HepG2 (cell line): Measurements from ENCODE around the gene TCFL5. TPM values are rescaled to one million over a fixed set of nuclear protein-coding genes. Genes with fewer than 3 reads are reported as not detected.

ENCODE experiments used
- CSRNP1 ChIP-seq: sonication (generic); formaldehyde crosslinking; IDR thresholded peaks from 2 replicates; pipeline ENCODE4 v1.8.1; 2023; ENCODE audit warnings: mild to moderate bottlenecking, missing genetic modification reagents
- FOXP1 ChIP-seq, 2 experiments: fragments of 450-650 bp in 1 of 2; IDR thresholded peaks; 2 replicates each; pipeline ENCODE4 v1.6.1; 2017 to 2018; ENCODE audit warnings: antibody characterized with exemption in 1 of 2
- GABPB1 ChIP-seq: IDR thresholded peaks from 2 replicates; pipeline ENCODE4 v1.6.1; 2016; ENCODE audit warnings: mild to moderate bottlenecking, missing genetic modification reagents, moderate library complexity, missing compliant biosample characterization
- HDAC2 ChIP-seq: sonication (generic); formaldehyde crosslinking; IDR thresholded peaks from 2 replicates; pipeline ENCODE4 v1.4.0; 2020; ENCODE audit warnings: missing genetic modification reagents
- HNF1A ChIP-seq, 2 experiments: sonication (generic) in 1 of 2; formaldehyde crosslinking in 1 of 2; IDR thresholded peaks; 2 replicates each; pipeline versions ENCODE4 v1.4.0 to v1.6.1; 2016 to 2020; ENCODE audit warnings: borderline replicate concordance in 1 of 2, low read depth in 1 of 2, mild to moderate bottlenecking in 1 of 2, missing genetic modification reagents in 1 of 2
- HNRNPLL ChIP-seq: fragments of 200-400 bp; formaldehyde crosslinking; IDR thresholded peaks from 2 replicates; pipeline ENCODE4 v1.6.1; 2017; ENCODE audit warnings: mild to moderate bottlenecking, low read depth, low read length; ENCODE audit not compliant: poor library complexity, severe bottlenecking
- IRX3 ChIP-seq: sonication (generic); formaldehyde crosslinking; IDR thresholded peaks from 2 replicates; pipeline ENCODE4 v1.8.1; 2023; ENCODE audit warnings: mild to moderate bottlenecking, low read depth, missing genetic modification reagents, borderline replicate concordance
- JUND ChIP-seq: sonication (generic); formaldehyde crosslinking; IDR thresholded peaks from 2 replicates; pipeline ENCODE4 v1.8.0; 2022; ENCODE audit warnings: mild to moderate bottlenecking, missing genetic modification reagents
- MXD3 ChIP-seq: IDR thresholded peaks from 2 replicates; pipeline ENCODE4 v1.6.1; 2016; ENCODE audit warnings: mild to moderate bottlenecking, missing biosample characterization, missing genetic modification reagents
- MYNN ChIP-seq: sonication (generic); formaldehyde crosslinking; IDR thresholded peaks from 2 replicates; pipeline ENCODE4 v1.4.0; 2020; ENCODE audit warnings: mild to moderate bottlenecking, low read depth, missing genetic modification reagents
- ONECUT2 ChIP-seq: sonication (generic); formaldehyde crosslinking; IDR thresholded peaks from 2 replicates; pipeline ENCODE4 v1.4.0; 2020; ENCODE audit warnings: missing genetic modification reagents
- RNF219 ChIP-seq: sonication (generic); formaldehyde crosslinking; IDR thresholded peaks from 2 replicates; pipeline ENCODE4 v1.5.0; 2020; ENCODE audit warnings: mild to moderate bottlenecking, missing genetic modification reagents
- TERF1 ChIP-seq: sonication (generic); formaldehyde crosslinking; IDR thresholded peaks from 2 replicates; pipeline ENCODE4 v1.8.0; 2022; ENCODE audit warnings: mild to moderate bottlenecking, missing genetic modification reagents, moderate library complexity
- XRCC5 ChIP-seq: fragments of 200-400 bp; formaldehyde crosslinking; optimal IDR thresholded peaks from 2 replicates; pipeline ENCODE3; 2017; ENCODE audit warnings: mild to moderate bottlenecking, low read length
- ZNF230 ChIP-seq: sonication (generic); formaldehyde crosslinking; IDR thresholded peaks from 2 replicates; pipeline ENCODE4 v1.4.0; 2020; ENCODE audit warnings: mild to moderate bottlenecking, missing genetic modification reagents
- ZNF326 ChIP-seq: sonication (generic); formaldehyde crosslinking; IDR thresholded peaks from 2 replicates; pipeline ENCODE4 v1.4.0; 2020; ENCODE audit warnings: missing genetic modification reagents, borderline replicate concordance
- ZNF564 ChIP-seq: sonication (generic); formaldehyde crosslinking; IDR thresholded peaks from 2 replicates; pipeline ENCODE4 v1.8.1; 2023; ENCODE audit warnings: mild to moderate bottlenecking, missing genetic modification reagents
- ZNF768 ChIP-seq: sonication (generic); formaldehyde crosslinking; IDR thresholded peaks from 2 replicates; pipeline ENCODE4 v1.4.0; 2020; ENCODE audit warnings: missing genetic modification reagents
- ZNF891 ChIP-seq: sonication (generic); formaldehyde crosslinking; IDR thresholded peaks from 2 replicates; pipeline ENCODE4 v1.5.0; 2020; ENCODE audit warnings: mild to moderate bottlenecking, missing genetic modification reagents
- polyA plus RNA-seq, 8 experiments: library from polyadenylated mRNA; depleted of rRNA in 3 of 8; stranded (reverse) in 7 of 8; unstranded in 1 of 8; fragments of >200 nt; fragmentation: Illumina TruSeq in 4 of 8; extraction: Trizol in 4 of 8; gene quantifications; 2 replicates each; pipeline versions ENCODE4 v1.2.1 to v1.2.3, GENCODE V29; 2011 to 2016; ENCODE audit warnings: low read depth in 4 of 8, missing spikeins in 1 of 8, mixed read lengths in 1 of 8; ENCODE audit not compliant: insufficient read depth in 1 of 8
- total RNA-seq, 5 experiments: library from RNA; depleted of rRNA; stranded (reverse); fragments of >200 nt; fragmentation: Illumina TruSeq; extraction: Trizol; gene quantifications; 2 replicates each; pipeline ENCODE4 v1.2.3, GENCODE V29; 2016; ENCODE audit warnings: low read depth in 1 of 5

The TCFL5 gene
- total and polyA plus RNA-seq, 2 of the 13 experiments (the other 11 are each of a cell fraction or from before 2014, with no cell fraction given) = 14.8 to 20.0 TPM

GRCh38 chr20:62807444-62808210 lies 54.0 kb downstream of the TCFL5 start (continued):
- TF ChIP-seq RNF219 (no peak), JUND (CRISPR knock-in tag) (no peak), ZNF891 (no peak), ZNF564 (CRISPR knock-in tag) (no peak), HNRNPLL (peak; percentile 42), HNF1A (IDR thresholded peaks at IDR 0.05; ENCODE audit: low read depth) (no peak), HNF1A (CRISPR knock-in tag; IDR thresholded peaks at IDR 0.05; ENCODE audit: borderline replicate concordance) (no peak), CSRNP1 (CRISPR knock-in tag) (no peak), ZNF326 (CRISPR knock-in tag) (no peak), HDAC2 (no peak), GABPB1 (CRISPR knock-in tag) (no peak), TERF1 (CRISPR knock-in tag) (no peak), XRCC5 (no peak), ZNF768 (CRISPR knock-in tag) (no peak), ZNF230 (CRISPR knock-in tag) (no peak), MXD3 (CRISPR knock-in tag) (no peak), FOXP1 (IDR thresholded peaks at IDR 0.05) (no peak), FOXP1 (CRISPR knock-in tag; IDR thresholded peaks at IDR 0.05) (no peak), IRX3 (no peak), ONECUT2 (CRISPR knock-in tag) (no peak), MYNN (CRISPR knock-in tag) (no peak)
